GM19372 (cell line): ENCODE measurements around the gene HS6ST3.

Experiments used
- ATAC-seq: cut with Tn5 transposase; IDR thresholded peaks from one replicate; pipeline ENCODE4 v1.9.1; 2021; ENCODE audit warnings: mild to moderate bottlenecking, low read depth, moderate library complexity; ENCODE audit not compliant: unreplicated experiment

Gene HS6ST3

GRCh38 chr13:96421314-96421713 is 331.4 kb downstream of the HS6ST3 start:
- ATAC-seq, result no peak

- no peak for ATAC-seq
Measured at GRCh38 chr13:96422002-96422401, 332.1 kb downstream of the HS6ST3 start.

- no peak for ATAC-seq
Measured at GRCh38 chr13:96426167-96426566, 336.3 kb downstream of the HS6ST3 start.

GRCh38 chr13:96428911-96429310 is 339.0 kb downstream of the HS6ST3 start:
- ATAC-seq, result no peak

- ATAC-seq, result no peak
Measured at GRCh38 chr13:96431044-96431581, 341.2 kb downstream of the HS6ST3 start.

GRCh38 chr13:96444676-96445075 is 354.8 kb downstream of the HS6ST3 start:
- no peak for ATAC-seq

- ATAC-seq, result no peak
Measured at GRCh38 chr13:96449920-96450319, 360.0 kb downstream of the HS6ST3 start.

- ATAC-seq, result no peak
Measured at GRCh38 chr13:96450326-96451020, 360.6 kb downstream of the HS6ST3 start.

GRCh38 chr13:96454466-96454865 is 364.6 kb downstream of the HS6ST3 start:
- ATAC-seq, result no peak

GRCh38 chr13:96460609-96461008 is 370.7 kb downstream of the HS6ST3 start:
- no peak for ATAC-seq

- no peak for ATAC-seq
Measured at GRCh38 chr13:96473526-96474180, 383.7 kb downstream of the HS6ST3 start.

GRCh38 chr13:96474181-96474557 is 384.3 kb downstream of the HS6ST3 start:
- ATAC-seq, result no peak

GRCh38 chr13:96475103-96475502 is 385.2 kb downstream of the HS6ST3 start:
- no peak for ATAC-seq

GRCh38 chr13:96481482-96481881 is 391.6 kb downstream of the HS6ST3 start:
- no peak for ATAC-seq

- no peak for ATAC-seq
Measured at GRCh38 chr13:96490496-96490989, 400.6 kb downstream of the HS6ST3 start.

GRCh38 chr13:96491103-96491502 is 401.2 kb downstream of the HS6ST3 start:
- ATAC-seq, result no peak

- ATAC-seq, result no peak
Measured at GRCh38 chr13:96492766-96493165, 402.9 kb downstream of the HS6ST3 start.

- ATAC-seq, result no peak
Measured at GRCh38 chr13:96499656-96500055, 409.7 kb downstream of the HS6ST3 start.

- no peak for ATAC-seq
Measured at GRCh38 chr13:96500953-96501352, 411.0 kb downstream of the HS6ST3 start.

- ATAC-seq, result no peak
Measured at GRCh38 chr13:96503481-96503880, 413.6 kb downstream of the HS6ST3 start.

- no peak for ATAC-seq
Measured at GRCh38 chr13:96511587-96511986, 421.7 kb downstream of the HS6ST3 start.

GRCh38 chr13:96519380-96519779 is 429.5 kb downstream of the HS6ST3 start:
- ATAC-seq, result no peak
